Osteocyte (in vitro differentiated cells): ENCODE results near the gene GTF2H1. TPM values are rescaled to one million over a fixed set of nuclear protein-coding genes. Genes with fewer than 3 reads are reported as not detected.
A peak's percentile ranks its signal among the peaks of the same experiment; 100 is the strongest.

ENCODE experiments used
- DNase-seq: peaks from one replicate; pipeline ENCODE4 v3.0.0; 2021; ENCODE audit warnings: mixed read lengths; ENCODE audit not compliant: unreplicated experiment; ENCODE audit errors: extremely low spot score
- H3K27ac Mint-ChIP-seq: one replicate; pipeline ENCODE4 v1.8.0; 2021; ENCODE audit warnings: mild to moderate bottlenecking, mixed read lengths; ENCODE audit not compliant: unreplicated experiment
- H3K27me3 Mint-ChIP-seq: one replicate; pipeline ENCODE4 v1.8.0; 2021; ENCODE audit warnings: mixed read lengths; ENCODE audit not compliant: unreplicated experiment
- H3K36me3 Mint-ChIP-seq: one replicate; pipeline ENCODE4 v1.8.0; 2021; ENCODE audit warnings: mixed read lengths; ENCODE audit not compliant: unreplicated experiment
- H3K4me1 Mint-ChIP-seq: one replicate; pipeline ENCODE4 v1.8.0; 2021; ENCODE audit warnings: mixed read lengths; ENCODE audit not compliant: unreplicated experiment
- H3K4me3 Mint-ChIP-seq: one replicate; pipeline ENCODE4 v1.8.0; 2021; ENCODE audit warnings: mild to moderate bottlenecking, moderate library complexity, mixed read lengths; ENCODE audit not compliant: unreplicated experiment
- H3K9me3 Mint-ChIP-seq: one replicate; pipeline ENCODE4 v1.8.0; 2021; ENCODE audit warnings: mixed read lengths; ENCODE audit not compliant: unreplicated experiment
- total RNA-seq: library from RNA; stranded (reverse); gene quantifications from 2 replicates; pipeline ENCODE4 v1.2.1, GENCODE V29; 2021
- TF ChIP-seq, protein P1 (sequence below): fragments of 200-600 bp; sonication (generic); IDR thresholded peaks from 2 replicates; pipeline ENCODE4 v1.5.0; 2021; ENCODE audit warnings: antibody characterized with exemption, mild to moderate bottlenecking, moderate library complexity

Gene GTF2H1
- total RNA-seq, 1 donor from 2014 or later: 91.1 TPM

DNA sequence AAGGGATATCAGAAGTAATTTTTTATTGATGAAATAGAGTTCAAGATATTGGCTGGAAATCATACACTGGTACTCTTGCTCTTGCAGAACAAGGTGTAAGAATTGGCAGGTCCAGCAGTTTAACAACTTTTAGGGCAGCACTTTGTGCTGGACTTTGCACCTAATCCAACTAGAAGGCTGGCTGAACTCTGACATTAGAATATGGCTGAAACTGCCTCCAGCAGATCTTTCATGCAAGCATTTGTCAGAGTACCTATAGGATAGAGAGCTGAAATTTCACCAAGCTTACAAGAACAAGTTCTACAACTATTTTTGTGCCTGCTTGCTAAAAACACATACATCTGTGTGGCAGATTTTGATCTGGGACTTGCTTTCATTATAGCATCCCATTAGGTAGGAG is 17.6 kb upstream of the GTF2H1 start:
- Mint-ChIP-seq H3K27ac (no peak overlapping the region), H3K27me3 (no peaks in the 10 kb centered on the region), H3K4me3 (no peak overlapping the region), H3K9me3 (no peaks in the 10 kb centered on the region), H3K36me3 (peaks cover 64% of the 10 kb centered on the region), H3K4me1 (peaks cover 15% of the 10 kb centered on the region)
- no peak for DNase-seq
- TF ChIP-seq, protein P1, sequence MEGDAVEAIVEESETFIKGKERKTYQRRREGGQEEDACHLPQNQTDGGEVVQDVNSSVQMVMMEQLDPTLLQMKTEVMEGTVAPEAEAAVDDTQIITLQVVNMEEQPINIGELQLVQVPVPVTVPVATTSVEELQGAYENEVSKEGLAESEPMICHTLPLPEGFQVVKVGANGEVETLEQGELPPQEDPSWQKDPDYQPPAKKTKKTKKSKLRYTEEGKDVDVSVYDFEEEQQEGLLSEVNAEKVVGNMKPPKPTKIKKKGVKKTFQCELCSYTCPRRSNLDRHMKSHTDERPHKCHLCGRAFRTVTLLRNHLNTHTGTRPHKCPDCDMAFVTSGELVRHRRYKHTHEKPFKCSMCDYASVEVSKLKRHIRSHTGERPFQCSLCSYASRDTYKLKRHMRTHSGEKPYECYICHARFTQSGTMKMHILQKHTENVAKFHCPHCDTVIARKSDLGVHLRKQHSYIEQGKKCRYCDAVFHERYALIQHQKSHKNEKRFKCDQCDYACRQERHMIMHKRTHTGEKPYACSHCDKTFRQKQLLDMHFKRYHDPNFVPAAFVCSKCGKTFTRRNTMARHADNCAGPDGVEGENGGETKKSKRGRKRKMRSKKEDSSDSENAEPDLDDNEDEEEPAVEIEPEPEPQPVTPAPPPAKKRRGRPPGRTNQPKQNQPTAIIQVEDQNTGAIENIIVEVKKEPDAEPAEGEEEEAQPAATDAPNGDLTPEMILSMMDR: no peak

DNA sequence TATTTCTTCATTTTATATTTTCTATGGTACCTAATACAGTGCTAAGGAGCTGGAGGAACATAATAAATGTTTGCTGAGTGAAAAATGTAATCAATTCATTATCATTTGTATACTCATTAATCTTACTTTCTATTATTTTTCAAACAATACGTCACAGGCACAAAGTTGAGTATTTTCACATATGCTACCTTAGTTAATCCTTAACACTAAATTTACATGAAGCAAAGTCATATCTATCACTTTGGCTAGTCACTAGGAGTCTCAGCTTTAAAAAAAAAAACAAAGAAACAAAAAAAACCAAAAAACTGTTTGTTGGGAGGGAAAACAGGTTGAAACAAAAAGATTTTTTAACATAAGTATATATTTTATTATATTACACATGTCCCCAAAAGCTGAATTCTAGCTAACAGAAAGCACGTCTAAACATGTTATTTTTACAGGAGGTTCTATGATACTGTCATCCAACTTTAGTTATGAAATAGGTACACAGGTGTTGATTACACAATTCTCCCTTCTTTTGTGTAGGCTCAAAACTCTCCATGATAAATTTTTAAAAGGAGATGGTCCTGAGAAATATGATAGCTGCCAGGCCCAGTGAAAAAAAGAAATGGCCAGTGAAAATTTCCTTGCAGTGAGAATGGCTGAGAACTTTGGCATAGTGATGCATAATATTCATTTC is 14.8 kb upstream of the GTF2H1 start:
- Mint-ChIP-seq H3K4me3 (no peak overlapping the region), H3K36me3 (peaks cover 63% of the 10 kb centered on the region), H3K27me3 (no peaks in the 10 kb centered on the region), H3K4me1 (peaks cover 27% of the 10 kb centered on the region), H3K27ac (no peak overlapping the region), H3K9me3 (no peaks in the 10 kb centered on the region)
- DNase-seq: no peak
- TF ChIP-seq, protein P1: no peak

DNA sequence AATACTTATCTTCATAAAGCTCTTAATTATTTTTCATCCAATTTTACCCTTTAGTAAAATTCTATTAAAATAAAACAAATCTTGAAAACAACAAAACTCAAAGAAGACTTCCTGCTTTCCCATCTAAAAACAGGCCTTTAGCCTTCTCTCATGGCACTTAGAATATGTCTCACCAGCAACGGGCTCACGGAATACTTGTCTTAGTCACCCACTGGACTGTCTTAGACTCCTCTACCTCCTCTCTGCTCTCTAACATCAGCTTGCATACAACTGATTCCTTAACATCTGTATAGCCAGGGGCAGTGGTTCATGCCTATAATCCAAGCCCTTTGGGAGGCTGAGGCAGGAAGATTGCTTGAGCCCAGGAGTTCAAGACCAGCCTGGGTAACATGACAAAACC is 14.1 kb upstream of the GTF2H1 start:
- Mint-ChIP-seq H3K4me3 (no peak overlapping the region), H3K36me3 (peaks cover 59% of the 10 kb centered on the region), H3K27me3 (no peaks in the 10 kb centered on the region), H3K27ac (no peak overlapping the region), H3K4me1 (peaks cover 31% of the 10 kb centered on the region), H3K9me3 (no peaks in the 10 kb centered on the region)
- no peak for DNase-seq
- TF ChIP-seq, protein P1: no peak

DNA sequence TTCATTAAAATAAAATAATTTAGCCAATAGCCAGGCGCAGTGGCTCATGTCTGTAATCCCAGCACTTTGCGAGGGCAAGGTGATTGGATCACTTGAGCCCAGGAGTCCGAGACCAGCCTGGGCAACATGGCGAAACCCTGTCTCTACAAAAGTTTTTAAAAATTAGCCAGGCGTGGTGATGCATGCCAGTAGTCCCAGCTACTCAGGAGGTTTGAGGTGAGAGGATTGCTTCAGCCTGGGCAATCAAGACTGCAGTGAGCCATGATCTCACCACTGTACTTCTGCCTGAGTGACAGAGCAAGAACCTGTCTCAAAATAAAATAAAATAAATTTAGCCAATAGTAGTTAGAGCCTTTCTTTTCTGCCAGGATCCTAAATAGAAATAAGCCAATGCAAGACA is 12.7 kb upstream of the GTF2H1 start:
- DNase-seq: no peak
- Mint-ChIP-seq H3K9me3 (no peaks in the 10 kb centered on the region), H3K27me3 (no peaks in the 10 kb centered on the region), H3K27ac (no peak overlapping the region), H3K4me1 (peaks cover 43% of the 10 kb centered on the region), H3K4me3 (no peak overlapping the region), H3K36me3 (peaks cover 54% of the 10 kb centered on the region)
- TF ChIP-seq, protein P1: no peak

DNA sequence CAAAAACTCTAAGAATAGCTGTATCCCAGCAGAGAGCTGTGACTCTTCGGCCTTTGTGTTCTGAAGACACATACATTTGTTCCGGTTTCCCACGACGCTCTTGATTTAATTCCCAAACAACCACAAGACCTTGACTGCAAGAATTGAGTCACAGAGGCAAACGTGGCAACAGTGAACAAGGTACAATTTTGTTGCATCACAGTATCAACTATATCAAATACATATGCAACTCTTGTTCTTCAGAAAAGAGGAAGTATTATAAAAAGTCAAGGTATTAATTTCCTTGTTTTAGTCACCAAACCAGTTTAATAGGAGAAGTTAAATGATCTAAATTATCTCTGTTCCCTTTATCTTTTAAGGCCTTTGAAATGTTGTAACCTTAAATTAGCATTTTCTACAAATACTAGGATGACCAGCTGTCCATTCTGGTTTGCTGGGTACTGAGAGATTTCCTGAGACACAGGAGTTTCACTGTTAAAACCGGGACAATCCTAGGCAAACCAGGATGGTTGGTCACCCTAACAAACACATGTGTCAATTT is 11.5 kb upstream of the GTF2H1 start:
- peaks cover 49% of the 10 kb centered on the region for H3K36me3 Mint-ChIP-seq
- no peaks in the 10 kb centered on the region for H3K9me3 Mint-ChIP-seq
- TF ChIP-seq, protein P1: no peak
- peak overlapping the region; percentile 80 for H3K27ac Mint-ChIP-seq
- DNase-seq: no peak
- H3K4me1 Mint-ChIP-seq: peaks cover 55% of the 10 kb centered on the region
- no peak overlapping the region for H3K4me3 Mint-ChIP-seq
- no peaks in the 10 kb centered on the region for H3K27me3 Mint-ChIP-seq
